Ovary (tissue), 9 donors: Measurements from ENCODE around the gene KIF2A. TPM values are rescaled to one million over a fixed set of nuclear protein-coding genes. Genes with fewer than 3 reads are reported as not detected.

Source experiments
- DNase-seq, 5 donors: peaks; one replicate each; pipeline ENCODE4 v3.0.0-alpha.2; 2019 to 2020
- H3K27ac ChIP-seq, 2 donors: fragments of 200-600 bp; one replicate each; pipeline versions ENCODE4 v1.5.1 to v1.8.0; 2019 to 2022
- H3K27me3 ChIP-seq: fragments of 200-600 bp; one replicate; pipeline ENCODE4 v1.8.0; 2022
- H3K36me3 ChIP-seq: fragments of 200-600 bp; sonication (generic); one replicate; pipeline ENCODE4 v1.5.1; 2019
- H3K4me1 ChIP-seq: one replicate; pipeline ENCODE4 v1.8.1; 2013; ENCODE audit warnings: mild to moderate bottlenecking, moderate library complexity; ENCODE audit not compliant: insufficient read depth
- H3K4me3 ChIP-seq: fragments of 200-600 bp; sonication (generic); one replicate; pipeline ENCODE4 v1.5.1; 2017
- H3K9me3 ChIP-seq, 2 donors: fragments of 200-600 bp in 1 of 2; sonication (generic) in 1 of 2; one replicate each; pipeline versions ENCODE4 v1.5.1 to v1.8.1; 2013 to 2019; ENCODE audit warnings: mild to moderate bottlenecking in 1 of 2, moderate library complexity in 1 of 2
- EP300 ChIP-seq: sonication (generic); formaldehyde crosslinking; IDR thresholded peaks from one replicate; pipeline ENCODE4 v1.6.1; 2017; ENCODE audit warnings: antibody characterized with exemption
- POLR2A ChIP-seq: fragments of 450-650 bp; IDR thresholded peaks from one replicate; pipeline ENCODE4 v1.6.1; 2017; ENCODE audit warnings: antibody characterized with exemption, mild to moderate bottlenecking, moderate library complexity
- WGBS, 3 donors: extraction: QIAGEN DNeasy Blood & Tissue Kit in 1 of 3; methylation state at CpG; one replicate each; pipeline versions ENCODE4 v1.1.5 to v1.1.7; 2013 to 2017; 5-methylcytosine and 5-hydroxymethylcytosine counted together
- intact Hi-C, 4 donors: fragments of 100-400 bp; cut with DNase I; formaldehyde crosslinking; loops; one replicate each; pipeline versions ENCODE4 v1.11.0 to v1.15.1; 2022 to 2023
- polyA plus RNA-seq, 2 donors: library from polyadenylated mRNA; stranded (reverse); fragments of 200-250 nt in 1 of 2; fragments of 350-450 nt in 1 of 2; fragmentation: Illumina TruSeq in 1 of 2; extraction: RNeasy Lipid Tissue Mini Kit (QIAGEN cat#74804) in 1 of 2; gene quantifications; one replicate each; pipeline ENCODE4 v1.2.3, GENCODE V29; 2013 to 2014
- total RNA-seq, 7 donors: library from RNA; depleted of rRNA in 2 of 7; stranded (reverse); fragments of >200 nt in 2 of 7; fragmentation: NEBNext Ultra II Directional in 3 of 7; extraction: Animal tissue kit (Norgen Biotek cat#: 25700) in 3 of 7; gene quantifications; one replicate each; pipeline versions ENCODE4 v1.1.0 to v1.2.4, GENCODE V29; 2016 to 2023
- TF ChIP-seq, protein P1 (sequence below), 3 donors: fragments of 450-650 bp in 2 of 3; fragments of 200-600 bp in 1 of 3; IDR thresholded peaks; one replicate each; pipeline versions ENCODE4 v1.5.1 to v1.8.0; 2016 to 2022; ENCODE audit warnings: antibody characterized with exemption in 3 of 3, mild to moderate bottlenecking in 1 of 3
- donor health status: DM: no; HTN: no; CAD: no; lungs with moderate emphysema.
- donor health status: DM: no; HTN: no; CAD: no.
- donor health status: Bipolar disorder and iron deficiency.
- donor health status: DM: yes; HTN: yes; CAD: no.
- donor health status: DM: no; HTN: no; CAD: no.
- donor health status: DM: yes; HTN: yes; CAD: no.

The KIF2A gene
- total and polyA plus RNA-seq, 9 donors, result 8.0 to 39.1 (median 30.1) TPM

DNA sequence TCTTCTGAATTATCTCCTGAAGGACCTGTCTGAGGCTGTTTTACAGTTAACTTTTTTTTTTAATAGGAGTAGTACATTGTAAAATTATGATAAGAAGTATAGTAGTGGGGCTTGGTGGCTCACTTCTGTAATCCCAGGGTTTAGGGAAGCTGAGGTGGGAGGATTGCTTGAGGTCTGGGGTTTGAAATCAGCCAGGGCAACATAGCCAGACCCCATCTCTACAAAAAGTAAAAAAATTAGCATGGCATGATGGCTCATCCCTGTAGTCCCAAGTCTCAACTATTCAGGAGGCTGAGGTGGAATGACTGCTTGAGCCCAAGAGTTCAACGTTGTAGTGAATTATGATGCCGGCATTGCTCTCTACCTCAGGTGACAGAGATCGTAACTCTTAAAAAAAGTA, 113.6 kb downstream of the KIF2A start:
- Histone ChIP-seq H3K27ac (no peak overlapping the region), H3K27me3 (no peaks in the 10 kb centered on the region), H3K36me3 (no peaks in the 10 kb centered on the region), H3K9me3 (no peaks in the 10 kb centered on the region), H3K4me1 (no peaks in the 10 kb centered on the region), H3K4me3 (no peak overlapping the region)
- 96 to 98% (median 97%) methylated on average over 3 of the region's 3 CpGs for WGBS, 3 donors
- intact Hi-C loops, result no loop called here
- TF ChIP-seq POLR2A, result no peak
- no peak for TF ChIP-seq EP300
- TF ChIP-seq, protein P1, sequence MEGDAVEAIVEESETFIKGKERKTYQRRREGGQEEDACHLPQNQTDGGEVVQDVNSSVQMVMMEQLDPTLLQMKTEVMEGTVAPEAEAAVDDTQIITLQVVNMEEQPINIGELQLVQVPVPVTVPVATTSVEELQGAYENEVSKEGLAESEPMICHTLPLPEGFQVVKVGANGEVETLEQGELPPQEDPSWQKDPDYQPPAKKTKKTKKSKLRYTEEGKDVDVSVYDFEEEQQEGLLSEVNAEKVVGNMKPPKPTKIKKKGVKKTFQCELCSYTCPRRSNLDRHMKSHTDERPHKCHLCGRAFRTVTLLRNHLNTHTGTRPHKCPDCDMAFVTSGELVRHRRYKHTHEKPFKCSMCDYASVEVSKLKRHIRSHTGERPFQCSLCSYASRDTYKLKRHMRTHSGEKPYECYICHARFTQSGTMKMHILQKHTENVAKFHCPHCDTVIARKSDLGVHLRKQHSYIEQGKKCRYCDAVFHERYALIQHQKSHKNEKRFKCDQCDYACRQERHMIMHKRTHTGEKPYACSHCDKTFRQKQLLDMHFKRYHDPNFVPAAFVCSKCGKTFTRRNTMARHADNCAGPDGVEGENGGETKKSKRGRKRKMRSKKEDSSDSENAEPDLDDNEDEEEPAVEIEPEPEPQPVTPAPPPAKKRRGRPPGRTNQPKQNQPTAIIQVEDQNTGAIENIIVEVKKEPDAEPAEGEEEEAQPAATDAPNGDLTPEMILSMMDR (IDR thresholded peaks at IDR 0.05), result no peak
- DNase-seq, result no peak

DNA sequence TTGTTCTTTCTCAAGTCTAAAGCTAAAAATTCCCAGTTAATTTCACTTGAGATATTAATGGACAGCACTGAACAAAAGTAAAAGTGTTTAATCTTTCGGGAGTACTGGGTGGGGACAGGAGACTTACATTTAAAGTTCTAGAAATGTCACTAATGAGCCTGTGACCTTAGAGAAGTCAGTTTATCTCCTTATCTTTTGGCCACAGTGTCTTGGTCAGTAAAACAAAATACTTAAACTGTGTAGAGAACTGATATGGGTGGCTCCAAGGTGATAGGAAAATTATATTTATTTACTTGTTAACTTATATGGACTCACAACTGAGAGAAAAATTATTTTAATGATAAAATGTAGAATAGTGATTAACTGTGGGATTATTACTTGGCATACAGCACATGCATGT, 115.4 kb downstream of the KIF2A start:
- Histone ChIP-seq H3K9me3 (no peaks in the 10 kb centered on the region), H3K36me3 (no peaks in the 10 kb centered on the region), H3K4me3 (no peak overlapping the region), H3K27me3 (no peaks in the 10 kb centered on the region), H3K27ac (no peak overlapping the region), H3K4me1 (no peaks in the 10 kb centered on the region)
- WGBS, 3 donors, result 86 to 90% (median 88%) methylated on average over 1 of the region's 1 CpG
- intact Hi-C loops, result no loop called here
- DNase-seq, result no peak
- TF ChIP-seq EP300 (no peak), POLR2A (no peak)
- TF ChIP-seq, protein P1 (IDR thresholded peaks at IDR 0.05), result no peak

DNA sequence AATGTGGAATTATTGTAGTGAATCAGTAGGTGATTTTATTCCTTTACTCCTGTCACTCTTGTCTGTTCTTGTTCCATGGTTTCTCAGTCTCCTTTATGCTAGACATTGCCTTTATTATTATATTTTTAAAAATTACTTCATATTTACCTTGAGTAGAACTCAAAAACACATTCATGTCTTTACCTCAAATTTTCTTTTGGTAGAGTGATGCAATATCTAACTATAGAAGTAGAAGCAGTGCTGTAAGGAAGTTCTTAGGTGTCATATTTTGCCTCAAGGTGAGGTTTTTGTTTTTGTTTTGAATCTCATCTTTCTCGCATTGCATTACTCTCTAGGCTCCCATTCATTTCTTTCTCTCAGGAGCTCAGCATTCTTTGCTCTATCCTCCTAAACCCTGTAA, 118.8 kb downstream of the KIF2A start:
- Histone ChIP-seq H3K4me1 (no peaks in the 10 kb centered on the region), H3K4me3 (no peak overlapping the region), H3K9me3 (no peaks in the 10 kb centered on the region), H3K27me3 (no peaks in the 10 kb centered on the region), H3K36me3 (no peaks in the 10 kb centered on the region), H3K27ac (no peak overlapping the region)
- 97 to 100% (median 98%) methylated on average over 1 of the region's 1 CpG for WGBS, 3 donors
- DNase-seq, result no peak
- intact Hi-C loops, result no loop called here
- TF ChIP-seq EP300, result no peak
- TF ChIP-seq, protein P1 (IDR thresholded peaks at IDR 0.05), result no peak
- no peak for TF ChIP-seq POLR2A

DNA sequence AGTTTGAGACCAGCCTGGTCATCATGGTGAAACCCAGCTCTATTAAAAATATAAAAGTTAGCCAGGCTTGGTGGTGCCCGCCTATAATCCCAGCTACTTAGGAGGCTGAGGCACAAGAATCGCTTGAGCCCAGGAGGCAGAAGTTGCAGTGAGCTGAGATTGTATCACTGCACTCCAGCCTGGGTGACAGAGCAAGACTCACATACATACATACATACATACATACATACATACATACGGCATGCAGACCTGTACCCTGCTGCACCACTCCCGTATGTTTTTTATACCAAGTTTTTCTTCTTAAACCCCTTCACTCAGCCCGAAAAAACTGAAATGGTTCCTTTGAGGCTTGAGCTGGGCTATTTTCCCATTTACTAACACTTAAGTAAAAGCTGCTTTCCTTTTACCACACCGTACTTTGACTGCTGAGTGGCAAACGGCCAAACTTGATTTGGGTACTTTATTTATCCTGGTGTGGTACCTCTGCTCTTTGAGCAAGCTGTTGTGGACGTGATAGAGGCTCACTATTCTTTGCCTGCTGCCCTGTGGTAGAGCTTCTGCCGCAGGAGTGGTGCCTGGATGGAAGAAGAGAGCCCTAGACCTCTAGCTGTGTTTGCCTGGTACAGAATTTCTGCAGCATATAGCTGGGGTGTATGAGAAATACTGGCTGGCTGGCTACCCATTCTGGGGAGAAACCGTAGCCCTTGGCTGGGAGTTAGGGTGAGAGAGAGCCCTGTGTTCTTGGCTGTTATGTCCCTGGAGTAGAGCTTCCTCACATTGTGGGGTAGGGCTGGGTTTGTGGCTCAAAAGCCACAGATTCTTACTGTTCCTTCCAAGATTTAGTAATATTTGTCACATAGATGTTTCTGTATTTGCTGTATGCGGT, 126.0 kb downstream of the KIF2A start:
- TF ChIP-seq, protein P1 (IDR thresholded peaks at IDR 0.05), result no peak
- TF ChIP-seq POLR2A, result no peak
- TF ChIP-seq EP300, result no peak
- DNase-seq, result peak in 2 of 5 donors; percentile 33 to 40
- Histone ChIP-seq H3K4me1 (peaks cover 21% of the 10 kb centered on the region), H3K36me3 (no peaks in the 10 kb centered on the region), H3K9me3 (no peaks in the 10 kb centered on the region), H3K27me3 (no peaks in the 10 kb centered on the region), H3K4me3 (no peak overlapping the region), H3K27ac (peak overlapping the region; percentile 6 to 8)
- 50 to 63% (median 56%) methylated on average over 11 of the region's 11 CpGs for WGBS, 3 donors
- intact Hi-C loops, result no loop called here
